SKM-1 (cell line): ENCODE results near the gene RPTN.
A peak's percentile ranks its signal among the peaks of the same experiment; 100 is the strongest.
"Not testable (repeated sequence)": the region's sequence is repeated elsewhere in the genome, so short reads cannot be mapped to it uniquely, and the experiment has no call there.

Experiments used
- DNase-seq: peaks from one replicate; lab custom pipeline; 2025; ENCODE audit not compliant: unreplicated experiment; lab: John Stamatoyannopoulos, UW

Gene RPTN

DNA sequence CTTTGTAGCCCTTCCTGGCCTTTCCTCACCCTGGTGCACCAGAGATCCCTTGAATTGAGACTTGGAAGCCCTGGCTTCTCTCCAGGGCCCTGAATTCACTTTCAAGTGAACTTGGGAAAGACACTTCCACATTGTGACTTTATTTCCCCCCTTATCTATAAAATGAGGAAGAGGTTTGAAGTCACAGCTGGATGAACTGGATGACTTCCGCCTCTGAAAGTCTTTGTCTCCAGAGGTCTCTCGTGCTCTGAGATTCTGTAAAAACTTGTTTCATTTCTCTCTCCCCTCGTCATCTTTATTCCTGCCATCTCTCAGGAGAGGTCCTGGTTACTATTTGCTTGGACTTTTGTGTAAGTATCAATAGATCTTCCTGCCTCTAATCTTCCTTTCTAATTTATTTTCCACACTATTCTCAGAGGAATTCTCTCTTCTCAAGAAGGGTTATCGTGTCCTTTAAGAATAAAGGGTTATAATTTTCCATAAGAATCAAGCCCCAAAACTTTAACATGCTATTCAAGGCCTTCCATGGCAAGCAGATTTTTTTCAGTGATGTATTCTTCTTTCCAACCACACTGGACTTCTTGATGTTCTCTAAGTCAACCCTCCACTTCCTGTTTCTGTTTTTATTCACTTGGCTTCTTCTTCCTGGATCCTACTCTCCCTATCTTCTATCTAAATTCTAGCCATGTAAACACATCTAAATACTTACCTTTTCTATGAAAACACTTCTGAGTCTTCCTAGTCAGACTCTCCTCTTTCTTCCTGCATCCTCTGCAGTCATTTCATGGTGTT is 6.5 kb upstream of the RPTN start:
- DNase-seq, result no peak

- no peak for DNase-seq
Measured at GRCh38 chr1:152164517-152165136, 5.6 kb upstream of the RPTN start.

DNA sequence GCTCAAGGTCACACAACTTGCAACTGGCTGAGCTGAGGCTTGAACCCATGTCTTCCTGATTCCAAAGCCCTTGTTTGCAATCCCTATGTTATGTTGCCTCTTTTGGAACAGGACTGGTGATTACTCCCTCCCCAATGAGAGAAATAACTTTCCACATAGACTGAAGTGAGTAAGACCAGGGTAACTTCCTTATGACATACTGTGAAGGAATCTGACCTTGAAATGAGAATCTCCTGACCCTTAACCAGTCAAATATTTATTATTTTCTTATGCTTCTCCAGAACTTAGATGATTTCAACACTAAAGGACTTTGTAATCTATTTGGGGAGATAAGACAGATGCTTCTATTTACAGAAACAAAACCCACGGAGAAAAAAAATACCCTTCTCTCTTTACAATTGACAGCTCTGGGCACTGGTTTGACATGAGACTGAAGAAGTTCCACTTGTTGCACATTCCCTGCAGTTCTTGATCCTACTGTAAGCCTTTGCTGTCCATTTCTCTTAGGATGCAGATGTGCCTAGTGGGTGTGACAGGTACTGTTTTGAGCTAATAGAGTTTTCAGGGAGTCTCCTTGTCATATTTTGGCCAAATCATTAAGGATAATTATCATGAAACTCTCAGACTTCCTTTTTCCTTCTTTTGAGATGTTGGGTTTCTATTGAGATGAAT is 3.9 kb upstream of the RPTN start:
- no peak for DNase-seq

GRCh38 chr1:152160576-152160975 is 1.5 kb upstream of the RPTN start:
- peak; percentile 74 for DNase-seq

DNA sequence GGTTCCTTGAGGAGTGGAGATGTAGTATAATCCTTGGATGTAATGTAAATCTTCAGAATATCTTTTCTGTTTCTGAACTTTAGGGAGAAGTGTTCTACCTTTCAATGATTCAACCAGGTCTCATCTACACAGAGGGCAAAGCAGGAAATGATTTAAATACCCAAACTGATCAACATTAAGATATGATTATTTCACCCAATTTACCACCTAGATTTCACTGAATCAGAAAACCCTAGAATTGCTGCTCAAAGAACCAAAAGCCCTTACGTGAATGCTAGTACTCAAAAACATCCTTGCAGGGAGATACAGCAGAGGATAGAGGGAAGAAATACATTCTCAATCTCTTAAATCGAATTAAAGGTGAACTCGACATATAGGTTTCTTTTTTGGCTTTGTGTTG is 5.0 kb downstream of the RPTN start:
- no peak for DNase-seq

GRCh38 chr1:152151646-152152045 is 7.4 kb downstream of the RPTN start:
- DNase-seq, result no peak

DNA sequence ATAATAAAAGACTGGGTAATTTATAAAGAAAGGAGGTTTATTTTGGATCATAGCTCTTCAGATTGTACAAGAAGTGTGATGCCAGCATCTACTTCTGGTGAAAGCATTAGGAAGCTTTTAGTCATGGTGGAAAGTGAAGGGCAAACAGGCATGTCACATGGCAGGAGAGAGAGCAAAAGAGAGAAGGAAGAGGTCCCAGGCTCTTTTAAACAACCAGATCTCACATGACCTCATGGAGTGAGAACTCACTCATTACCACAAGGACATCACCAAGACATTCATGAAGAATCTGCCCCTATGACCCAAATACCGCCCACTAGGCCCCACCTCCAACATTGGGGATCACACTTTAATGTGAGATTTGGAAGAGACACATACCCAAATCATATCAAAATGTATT is 10.0 kb downstream of the RPTN start:
- DNase-seq, result no peak

DNA sequence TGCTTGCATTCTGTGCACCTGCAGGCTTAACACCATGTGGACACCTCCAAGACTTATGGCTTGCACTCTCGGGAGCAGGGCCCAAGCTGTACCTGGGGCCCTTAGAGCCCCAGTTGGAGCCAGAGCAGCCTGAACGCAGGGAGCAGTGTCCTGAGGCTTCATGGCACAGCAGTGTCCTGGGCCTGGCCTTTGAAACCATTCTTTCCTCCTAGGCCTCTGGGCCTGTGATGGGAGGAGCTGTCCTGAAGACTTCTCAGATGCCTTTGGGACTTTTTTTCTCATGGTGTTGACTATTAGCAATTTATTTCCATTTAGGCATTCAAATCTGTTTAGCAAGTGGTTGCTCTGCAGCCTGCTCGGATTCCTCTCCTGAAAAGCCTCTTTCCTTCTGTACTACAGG is 11.0 kb downstream of the RPTN start:
- DNase-seq, result no peak

- no peak for DNase-seq
Measured at GRCh38 chr1:152145769-152146168, 13.3 kb downstream of the RPTN start.

DNA sequence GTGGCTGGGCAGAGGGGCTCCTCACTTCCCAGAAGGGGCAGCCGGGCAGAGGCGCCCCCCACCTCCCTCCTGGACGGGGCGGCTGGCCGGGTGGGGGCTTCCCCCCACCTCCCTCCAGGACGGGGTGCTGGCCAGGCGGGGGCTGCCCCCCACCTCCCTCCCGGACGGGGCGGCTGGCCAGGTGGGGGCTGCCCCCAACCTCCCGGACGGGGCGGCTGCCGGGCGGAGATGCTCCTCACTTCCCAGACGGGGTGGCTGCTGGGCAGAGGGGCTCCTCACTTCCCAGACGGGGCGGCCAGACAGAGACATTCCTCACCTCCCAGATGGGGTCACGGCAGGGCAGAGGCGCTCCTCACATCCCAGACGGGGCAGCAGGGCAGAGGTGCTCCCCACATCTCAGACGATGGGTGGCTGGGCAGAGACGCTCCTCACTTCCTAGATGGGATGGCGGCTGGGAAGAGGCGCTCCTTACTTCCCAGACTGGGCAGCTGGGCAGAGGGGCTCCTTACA is 14.3 kb downstream of the RPTN start:
- DNase-seq, result not testable (repeated sequence)

DNA sequence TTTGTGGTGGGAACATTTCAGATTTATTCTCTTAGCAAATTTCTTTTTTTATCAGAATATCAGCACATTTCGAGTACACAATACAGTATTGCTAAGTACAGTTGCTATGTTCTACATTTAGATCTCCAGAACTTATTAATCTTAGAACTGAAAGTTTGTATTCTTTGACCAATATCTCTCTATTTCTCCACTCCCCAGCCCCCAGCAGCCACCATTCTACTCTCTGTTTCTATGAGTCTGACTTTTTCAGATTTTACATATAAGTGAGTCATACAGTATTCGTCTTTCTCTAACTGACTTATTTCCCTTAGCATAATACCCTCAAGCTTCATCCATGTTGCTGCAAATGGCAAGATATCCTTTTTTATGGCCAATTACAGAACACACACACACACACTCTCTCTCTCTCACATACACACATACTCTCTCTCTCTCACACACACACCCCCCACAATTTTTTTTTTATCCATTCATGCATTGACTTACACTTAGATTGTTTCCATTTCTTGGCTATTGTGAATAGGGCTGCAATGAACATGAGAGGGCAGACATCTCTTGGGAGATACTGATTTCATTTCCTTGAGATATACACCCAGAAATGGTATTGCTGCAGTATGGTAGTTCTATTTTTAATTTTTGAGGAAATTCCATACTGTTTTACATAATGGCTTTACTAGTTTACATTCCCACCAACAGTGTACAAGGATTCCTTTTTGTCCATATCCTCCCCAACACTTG is 15.7 kb downstream of the RPTN start:
- DNase-seq, result no peak

- no peak for DNase-seq
Measured at GRCh38 chr1:152141971-152142584, 16.9 kb downstream of the RPTN start.

DNA sequence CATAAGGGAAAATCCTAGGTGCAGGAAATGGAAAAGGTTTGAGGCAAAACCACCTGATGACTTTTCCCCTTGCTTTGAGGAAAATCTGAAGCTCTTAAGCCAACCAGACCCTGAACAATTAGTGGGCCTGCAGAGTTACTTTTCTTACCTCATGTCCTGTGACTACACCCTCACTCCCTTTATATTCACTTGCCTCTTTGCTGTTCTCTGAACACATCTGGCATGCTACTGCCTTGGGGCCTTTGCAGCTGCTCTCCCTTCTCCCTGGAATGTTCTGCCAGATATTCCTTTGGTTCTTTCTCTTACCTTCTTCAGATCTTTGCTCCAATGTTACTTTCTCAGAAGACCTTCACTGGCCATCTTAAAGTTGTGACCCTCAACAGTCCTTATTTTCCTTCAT is 21.8 kb downstream of the RPTN start:
- no peak for DNase-seq

DNA sequence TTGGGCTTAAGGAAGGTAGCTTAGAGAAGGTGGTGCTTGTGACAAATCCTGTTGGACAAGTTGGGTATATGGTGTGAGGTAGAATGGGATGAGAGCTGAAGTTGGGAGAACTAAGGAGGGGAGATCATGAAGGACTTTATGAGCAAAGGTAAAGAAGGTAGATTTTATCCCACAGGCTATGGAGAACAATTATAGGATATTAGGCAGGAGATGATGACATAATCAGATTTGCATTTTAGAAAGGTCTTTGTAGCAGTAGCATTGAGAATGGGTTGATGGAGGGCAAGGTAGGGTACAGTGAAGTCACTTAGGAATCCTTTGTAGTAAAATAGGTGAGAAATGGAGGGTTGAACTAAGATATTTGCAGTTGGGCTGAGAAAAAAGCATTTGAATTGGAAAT is 28.8 kb downstream of the RPTN start:
- no peak for DNase-seq

GRCh38 chr1:152127673-152128072 is 31.4 kb downstream of the RPTN start:
- no peak for DNase-seq

GRCh38 chr1:152125834-152126443 is 33.1 kb downstream of the RPTN start:
- no peak for DNase-seq

GRCh38 chr1:152118915-152119314 is 40.1 kb downstream of the RPTN start:
- DNase-seq, result peak; percentile 15

DNA sequence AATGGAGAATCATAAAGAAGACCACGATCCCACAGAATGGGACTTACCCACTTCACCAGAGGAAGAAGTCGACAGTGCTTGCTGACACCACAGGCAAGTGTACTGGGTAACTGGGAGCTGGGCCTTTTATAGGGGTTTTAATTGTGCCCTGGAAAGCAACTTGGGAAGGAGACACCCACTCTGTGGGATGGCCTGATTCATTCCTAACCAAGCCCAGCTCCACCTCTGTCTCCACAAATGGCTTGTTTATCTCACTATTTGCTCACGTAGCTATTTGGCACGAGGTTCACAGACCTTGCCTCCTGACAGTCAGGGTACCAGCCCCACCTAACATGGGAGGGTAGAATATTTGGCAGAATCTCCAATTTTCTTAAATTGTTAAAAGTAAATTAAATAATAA is 43.7 kb downstream of the RPTN start, which contains the start of gene TCHH:
TSS of gene TCHH (minus strand) at position 101 of the 400 bp plus-strand sequence. CDS start 1,364 bp downstream, outside the sequence.
- no peak for DNase-seq

- DNase-seq, result no peak
Measured at GRCh38 chr1:152112885-152113432, 46.1 kb downstream of the RPTN start.
